IMR-90 (cell line): ENCODE data around the gene TENM4. TPM values are rescaled to one million over a fixed set of nuclear protein-coding genes. Genes with fewer than 3 reads are reported as not detected.

Experiments used
- ATAC-seq: fragments of 200-7000 bp; cut with Tn5 transposase; 2 replicates; pipeline ENCODE4 v1.9.1; 2020; ENCODE audit warnings: low read depth, mild to moderate bottlenecking, moderate library complexity
- BruUV-seq: library from RNA; stranded (reverse); fragments of 400-500 nt; replicated peaks from 2 replicates; lab custom pipeline; 2021; lab: Mats Ljungman, UMichigan
- CTCF ChIA-PET: fragments of 300-600 bp; formaldehyde crosslinking; extraction: SDS; loops from one replicate; lab custom pipeline; 2021; ENCODE audit warnings: antibody characterized with exemption; lab: Yijun Ruan, JAX
- POLR2A ChIA-PET: fragments of 300-600 bp; sonication (Branson Sonifier 250); formaldehyde crosslinking; loops from one replicate; lab custom pipeline; 2022; ENCODE audit warnings: antibody characterized with exemption; ENCODE audit not compliant: unreplicated experiment; lab: Charles Lee
- DNase-seq: peaks from one replicate; pipeline ENCODE4 v3.0.0; 2013
- H2AFZ ChIP-seq: replicated peaks from 2 replicates; pipeline ENCODE3; 2013; ENCODE audit warnings: low read length, mild to moderate bottlenecking; ENCODE audit not compliant: poor library complexity
- H2AK5ac ChIP-seq: 2 replicates; pipeline ENCODE4 v1.6.1; 2013; ENCODE audit warnings: low read depth, low read length, inconsistent platforms
- H2AK9ac ChIP-seq: replicated peaks from 2 replicates; pipeline ENCODE3; 2013; ENCODE audit warnings: mild to moderate bottlenecking, low read depth, low read length, moderate library complexity; ENCODE audit not compliant: poor library complexity
- H2BK120ac ChIP-seq: 2 replicates; pipeline ENCODE4 v1.6.1; 2013; ENCODE audit warnings: low read depth, low read length, inconsistent platforms
- H2BK15ac ChIP-seq: 3 replicates; pipeline ENCODE4 v1.6.1; 2013; ENCODE audit warnings: low read depth, low read length, inconsistent platforms
- H2BK20ac ChIP-seq: 2 replicates; pipeline ENCODE4 v1.6.1; 2013; ENCODE audit warnings: low read depth, mild to moderate bottlenecking, inconsistent platforms, low read length, moderate library complexity
- H2BK5ac ChIP-seq: 2 replicates; pipeline ENCODE4 v1.6.1; 2013; ENCODE audit warnings: mild to moderate bottlenecking, low read depth, low read length, inconsistent platforms; ENCODE audit not compliant: poor library complexity, severe bottlenecking
- H3K14ac ChIP-seq: replicated peaks from 2 replicates; pipeline ENCODE4 v1.6.1; 2013; ENCODE audit warnings: low read depth, low read length, inconsistent platforms
- H3K18ac ChIP-seq: 2 replicates; pipeline ENCODE4 v1.6.1; 2013; ENCODE audit warnings: low read depth, low read length, control low read depth
- H3K23ac ChIP-seq: 2 replicates; pipeline ENCODE4 v1.6.1; 2013; ENCODE audit warnings: low read depth, low read length, inconsistent platforms
- H3K27ac ChIP-seq: 2 replicates; pipeline ENCODE4 v1.5.1; 2013; ENCODE audit warnings: mild to moderate bottlenecking, control low read depth, low read length; ENCODE audit not compliant: insufficient read depth
- H3K27me3 ChIP-seq: 2 replicates; pipeline ENCODE4 v1.6.1; 2013; ENCODE audit warnings: low read length; ENCODE audit not compliant: control insufficient read depth, insufficient read depth
- H3K36me3 ChIP-seq: 2 replicates; pipeline ENCODE4 v1.6.1; 2013; ENCODE audit warnings: low read length, mixed read lengths; ENCODE audit not compliant: control insufficient read depth, insufficient read depth
- H3K4ac ChIP-seq: 2 replicates; pipeline ENCODE4 v1.6.1; 2013; ENCODE audit warnings: low read depth, low read length, inconsistent platforms
- H3K4me1 ChIP-seq: 2 replicates; pipeline ENCODE4 v1.6.1; 2013; ENCODE audit warnings: low read length, mixed read lengths; ENCODE audit not compliant: control insufficient read depth, insufficient read depth
- H3K4me2 ChIP-seq: 2 replicates; pipeline ENCODE4 v1.6.1; 2013; ENCODE audit warnings: low read depth, mild to moderate bottlenecking, control low read depth, low read length, moderate library complexity
- H3K4me3 ChIP-seq: 2 replicates; pipeline ENCODE4 v1.5.1; 2013; ENCODE audit warnings: low read depth, mild to moderate bottlenecking, control low read depth, low read length, moderate library complexity; ENCODE audit not compliant: insufficient read depth
- H3K56ac ChIP-seq: 2 replicates; pipeline ENCODE4 v1.6.1; 2013; ENCODE audit warnings: low read length, inconsistent platforms; ENCODE audit not compliant: insufficient read depth; ENCODE audit errors: extremely low read depth
- H3K79me1 ChIP-seq, 2 experiments: 2 replicates each; pipeline ENCODE4 v1.6.1; 2013; ENCODE audit warnings: low read length in 2 of 2, inconsistent platforms in 1 of 2, low read depth in 1 of 2
- H3K9ac ChIP-seq: 2 replicates; pipeline ENCODE4 v1.6.1; 2013; ENCODE audit warnings: low read depth, low read length, control low read depth
- H3K9me1 ChIP-seq: 2 replicates; pipeline ENCODE4 v1.6.1; 2013; ENCODE audit warnings: low read length, inconsistent platforms; ENCODE audit not compliant: insufficient read depth
- H3K9me3 ChIP-seq: 2 replicates; pipeline ENCODE4 v1.6.1; 2013; ENCODE audit warnings: low read length; ENCODE audit not compliant: control insufficient read depth, insufficient read depth
- H4K20me1 ChIP-seq: 2 replicates; pipeline ENCODE4 v1.6.1; 2013; ENCODE audit warnings: low read length, inconsistent platforms; ENCODE audit not compliant: insufficient read depth
- H4K5ac ChIP-seq: 2 replicates; pipeline ENCODE4 v1.6.1; 2013; ENCODE audit warnings: mild to moderate bottlenecking, low read depth, low read length, control low read depth
- H4K8ac ChIP-seq, 2 experiments: 2 replicates each; pipeline ENCODE4 v1.6.1; 2013; ENCODE audit warnings: low read depth in 2 of 2, low read length in 2 of 2, control low read depth in 1 of 2, inconsistent platforms in 1 of 2
- H4K91ac ChIP-seq: 2 replicates; pipeline ENCODE4 v1.6.1; 2013; ENCODE audit warnings: low read depth, low read length, inconsistent platforms; ENCODE audit not compliant: insufficient read depth
- MAFK ChIP-seq: IDR thresholded peaks from 2 replicates; pipeline ENCODE4 v1.6.1; 2012; ENCODE audit warnings: low read depth, low read length, improper control_type of control experiment
- MAZ ChIP-seq: IDR thresholded peaks from 2 replicates; pipeline ENCODE4 v1.6.1; 2012; ENCODE audit warnings: low read depth, mild to moderate bottlenecking, low read length, improper control_type of control experiment, moderate library complexity, borderline replicate concordance
- MXI1 ChIP-seq: IDR thresholded peaks from 2 replicates; pipeline ENCODE4 v1.6.1; 2012; ENCODE audit warnings: low read depth, mild to moderate bottlenecking, low read length, moderate library complexity, borderline replicate concordance
- NFE2L2 ChIP-seq: fragments of 150-350 bp; IDR thresholded peaks from 2 replicates; pipeline ENCODE4 v1.6.1; 2016; ENCODE audit warnings: low read depth, mild to moderate bottlenecking, low read length
- RAD21 ChIP-seq: IDR thresholded peaks from 2 replicates; pipeline ENCODE4 v1.6.1; 2012; ENCODE audit warnings: low read length, improper control_type of control experiment
- RFX5 ChIP-seq: IDR thresholded peaks from 2 replicates; pipeline ENCODE4 v1.8.0; 2012; ENCODE audit warnings: low read depth, mild to moderate bottlenecking, low read length, moderate library complexity
- WGBS, 2 experiments: methylation state at CpG; one replicate each; pipeline versions ENCODE4 v1.1.5 to v1.1.7; 2013; ENCODE audit warnings: missing lambda C conversion rate in 2 of 2; ENCODE audit not compliant: insufficient read length in 1 of 2; ENCODE audit errors: extremely low coverage in 2 of 2; 5-methylcytosine and 5-hydroxymethylcytosine counted together
- dilution Hi-C: fragments of 300-500 bp; cut with HindIII; formaldehyde crosslinking; loops from one replicate; pipeline ENCODE4 v1.14.3; 2018; ENCODE audit warnings: low sequenced_read_pairs; ENCODE audit not compliant: unreplicated experiment
- in situ Hi-C: fragments of 300-500 bp; cut with MboI; formaldehyde crosslinking; loops from 3 replicates; pipeline ENCODE4 v1.14.3; 2019; ENCODE audit warnings: low sequenced_read_pairs, inconsistent platforms, mixed read lengths
- intact Hi-C: fragments of 100-400 bp; cut with micrococcal nuclease; formaldehyde crosslinking; loops from 2 replicates; pipeline ENCODE4 v1.10.0; 2022
- polyA plus RNA-seq, 3 experiments: library from polyadenylated mRNA; depleted of rRNA; stranded (reverse); fragments of >200 nt; gene quantifications; 2 replicates each; pipeline ENCODE4 v1.2.3, GENCODE V29; 2012; ENCODE audit warnings: low replicate concordance in 1 of 3
- total RNA-seq: library from RNA; depleted of rRNA; stranded (reverse); fragments of >200 nt; gene quantifications from 2 replicates; pipeline ENCODE4 v1.2.3, GENCODE V29; 2012

TENM4 gene
- total and polyA plus RNA-seq, 2 of the 4 experiments (the other 2 are of a cell fraction), result 7.4 to 9.0 TPM

DNA sequence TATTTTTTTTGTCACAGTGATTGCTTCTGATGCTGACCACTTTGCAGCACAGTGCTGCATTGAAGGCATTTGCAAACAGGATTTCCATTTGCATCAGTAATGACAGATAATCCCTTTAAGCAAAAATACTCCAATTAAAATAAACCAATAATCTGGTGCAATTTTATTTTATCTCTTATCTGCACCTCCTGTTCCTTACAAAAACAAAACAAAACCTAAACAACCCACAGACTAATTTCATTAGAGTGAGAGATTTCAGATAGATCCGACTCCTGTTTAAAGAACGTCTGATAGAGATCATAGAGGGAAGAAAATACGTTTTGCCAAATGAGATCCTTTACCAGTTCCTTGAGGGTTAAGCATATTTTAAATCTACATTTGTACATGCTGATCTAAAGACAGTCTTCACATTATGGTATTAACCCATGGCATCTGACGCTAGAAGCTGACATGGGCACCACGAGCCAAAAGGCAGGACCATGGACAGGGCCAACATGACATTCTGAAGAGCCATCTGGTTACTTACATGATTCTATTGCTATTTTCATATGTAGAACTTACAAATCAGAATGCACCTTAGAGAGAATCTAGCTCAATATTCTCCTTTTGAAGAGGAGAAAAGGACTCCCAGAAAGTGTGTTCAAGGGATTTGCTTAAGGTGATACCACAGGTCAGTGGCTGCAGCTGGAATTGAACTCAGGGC lies 580.0 kb downstream of the TENM4 start:
- no peak overlapping the region for H3K14ac ChIP-seq
- no peak overlapping the region for H2BK20ac ChIP-seq
- no peak overlapping the region for H3K23ac ChIP-seq
- WGBS, 2 experiments, result no CpG with 5 or more reads among the region's 5 CpGs
- no peaks in the 10 kb centered on the region for H3K79me1 ChIP-seq
- peak; percentile 35 for DNase-seq
- no peak overlapping the region for H3K9ac ChIP-seq
- H3K9me1 ChIP-seq, result no peaks in the 10 kb centered on the region; the same call in 1 of the 2 replicates
- H3K56ac ChIP-seq, result no peak overlapping the region
- POLR2A ChIA-PET, result no interaction called here
- in situ Hi-C loops, result no loop called here
- peaks cover 6% of the 10 kb centered on the region; the same call in 1 of the 2 replicates for H3K4me1 ChIP-seq
- H4K91ac ChIP-seq, result no peak overlapping the region
- TF ChIP-seq MAZ, result no peak
- no peak for TF ChIP-seq RAD21
- TF ChIP-seq RFX5, result no peak
- no peak for TF ChIP-seq MAFK
- TF ChIP-seq NFE2L2, result no peak
- peak; percentile 39; the same call in 1 of the 2 replicates for TF ChIP-seq MXI1
- H3K4me3 ChIP-seq, result no peak overlapping the region
- H3K18ac ChIP-seq, result no peak overlapping the region
- no peak overlapping the region for H3K4ac ChIP-seq
- H4K20me1 ChIP-seq, result no peaks in the 10 kb centered on the region
- H3K9me3 ChIP-seq, result no peaks in the 10 kb centered on the region
- H2BK15ac ChIP-seq, result no peak overlapping the region
- dilution Hi-C loops, result no loop called here
- no peak for ATAC-seq
- H3K27me3 ChIP-seq, result no peaks in the 10 kb centered on the region
- CTCF ChIA-PET, result interaction anchor here (0.6 kb wide), 1 partner anchor 42 kb away, joined by 3 read pairs; no protein-coding TSS in a partner anchor
- H2AK5ac ChIP-seq, result no peak overlapping the region
- H4K5ac ChIP-seq, result no peak overlapping the region
- no TSS peak for BruUV-seq
- H4K8ac ChIP-seq, result no peak overlapping the region
- no peak overlapping the region for H3K4me2 ChIP-seq
- peaks cover 3% of the 10 kb centered on the region; the same call in 1 of the 2 replicates for H3K36me3 ChIP-seq
- no peak overlapping the region for H2BK120ac ChIP-seq
- H2AFZ ChIP-seq, result no peak overlapping the region
- no peak overlapping the region for H2BK5ac ChIP-seq
- no peak overlapping the region for H3K27ac ChIP-seq
- intact Hi-C loops, result no loop called here
- H2AK9ac ChIP-seq, result no peak overlapping the region
